ENCODE data around the gene KIAA0825. TPM values are rescaled to one million over a fixed set of nuclear protein-coding genes. Genes with fewer than 3 reads are reported as not detected.

The KIAA0825 gene
- total RNA-seq, 2 experiments from 2014 or later, result 0.68 to 0.69 TPM

GRCh38 chr5:94562327-94562971 is 56.0 kb downstream of the KIAA0825 start:
- Mint-ChIP-seq H3K27ac (no peak overlapping the region), H3K27me3 (no peaks in the 10 kb centered on the region), H3K9me3 (no peaks in the 10 kb centered on the region), H3K4me3 (no peak overlapping the region), H3K36me3 (no peaks in the 10 kb centered on the region), H3K4me1 (ENCODE audit: low read depth) (no peaks in the 10 kb centered on the region)
- intact Hi-C loops (cut with micrococcal nuclease), result no loop called here
- ChIA-PET POLR2A (no interaction called here), CTCF (interaction anchor here (0.9 kb wide), 1 partner anchor 176 kb away, joined by 3 read pairs; no protein-coding TSS in a partner anchor)
- DNase-seq, result no peak

- Mint-ChIP-seq H3K36me3 (no peaks in the 10 kb centered on the region), H3K27me3 (no peaks in the 10 kb centered on the region), H3K27ac (no peak overlapping the region), H3K9me3 (no peaks in the 10 kb centered on the region), H3K4me1 (ENCODE audit: low read depth) (no peaks in the 10 kb centered on the region), H3K4me3 (no peak overlapping the region)
- ChIA-PET POLR2A (no interaction called here), CTCF (interaction anchor here (1.6 kb wide), 1 partner anchor 180 kb away, joined by 3 read pairs; no protein-coding TSS in a partner anchor)
- DNase-seq, result no peak
- intact Hi-C loops (cut with micrococcal nuclease), result no loop called here
Measured at GRCh38 chr5:94558028-94558427, 60.4 kb downstream of the KIAA0825 start.

- H3K4me3 Mint-ChIP-seq, result no peak overlapping the region
- DNase-seq, result no peak
- H3K27ac Mint-ChIP-seq, result no peak overlapping the region
- peaks cover 19% of the 10 kb centered on the region for H3K9me3 Mint-ChIP-seq
- no peaks in the 10 kb centered on the region for H3K4me1 Mint-ChIP-seq (ENCODE audit: low read depth)
- intact Hi-C loops (cut with micrococcal nuclease), result no loop called here
- peaks cover 9% of the 10 kb centered on the region for H3K36me3 Mint-ChIP-seq
- ChIA-PET POLR2A (no interaction called here), CTCF (interaction anchor here (0.5 to 1.8 kb wide), 2 partner anchors 140 to 186 kb away, joined by 3 to 4 read pairs; no protein-coding TSS in a partner anchor)
- H3K27me3 Mint-ChIP-seq, result no peaks in the 10 kb centered on the region
Measured at GRCh38 chr5:94551858-94552257, 66.5 kb downstream of the KIAA0825 start.

- intact Hi-C loops (cut with micrococcal nuclease), result no loop called here
- no peak overlapping the region for H3K27ac Mint-ChIP-seq
- DNase-seq, result no peak
- H3K4me3 Mint-ChIP-seq, result no peak overlapping the region
- H3K4me1 Mint-ChIP-seq (ENCODE audit: low read depth), result no peaks in the 10 kb centered on the region
- ChIA-PET CTCF (no interaction called here), POLR2A (no interaction called here)
- H3K27me3 Mint-ChIP-seq, result no peaks in the 10 kb centered on the region
- H3K36me3 Mint-ChIP-seq, result peaks cover 13% of the 10 kb centered on the region
- peaks cover 21% of the 10 kb centered on the region for H3K9me3 Mint-ChIP-seq
Measured at GRCh38 chr5:94545870-94546625, 72.4 kb downstream of the KIAA0825 start.

GRCh38 chr5:94544875-94545547 is 73.4 kb downstream of the KIAA0825 start:
- Mint-ChIP-seq H3K27ac (no peak overlapping the region), H3K36me3 (peaks cover 11% of the 10 kb centered on the region), H3K9me3 (peaks cover 22% of the 10 kb centered on the region), H3K27me3 (no peaks in the 10 kb centered on the region), H3K4me3 (no peak overlapping the region), H3K4me1 (ENCODE audit: low read depth) (no peaks in the 10 kb centered on the region)
- DNase-seq, result no peak
- POLR2A ChIA-PET, result no interaction called here
- CTCF ChIA-PET, result no interaction called here
- intact Hi-C loops (cut with micrococcal nuclease), result no loop called here

GRCh38 chr5:94544031-94544650 is 74.3 kb downstream of the KIAA0825 start:
- intact Hi-C loops (cut with micrococcal nuclease), result no loop called here
- H3K36me3 Mint-ChIP-seq, result peaks cover 7% of the 10 kb centered on the region
- H3K4me1 Mint-ChIP-seq (ENCODE audit: low read depth), result no peaks in the 10 kb centered on the region
- H3K27me3 Mint-ChIP-seq, result no peaks in the 10 kb centered on the region
- no peak for DNase-seq
- no peak overlapping the region for H3K27ac Mint-ChIP-seq
- CTCF ChIA-PET, result no interaction called here
- H3K4me3 Mint-ChIP-seq, result no peak overlapping the region
- H3K9me3 Mint-ChIP-seq, result peaks cover 20% of the 10 kb centered on the region
- POLR2A ChIA-PET, result no interaction called here

GRCh38 chr5:94540856-94541494 is 77.4 kb downstream of the KIAA0825 start:
- H3K27me3 Mint-ChIP-seq, result no peaks in the 10 kb centered on the region
- H3K4me3 Mint-ChIP-seq, result no peak overlapping the region
- H3K27ac Mint-ChIP-seq, result no peak overlapping the region
- H3K4me1 Mint-ChIP-seq (ENCODE audit: low read depth), result no peaks in the 10 kb centered on the region
- peaks cover 7% of the 10 kb centered on the region for H3K36me3 Mint-ChIP-seq
- intact Hi-C loops (cut with micrococcal nuclease), result no loop called here
- H3K9me3 Mint-ChIP-seq, result peaks cover 20% of the 10 kb centered on the region
- ChIA-PET POLR2A (no interaction called here), CTCF (no interaction called here)
- no peak for DNase-seq

GRCh38 chr5:94538260-94538659 is 80.1 kb downstream of the KIAA0825 start:
- Mint-ChIP-seq H3K4me1 (ENCODE audit: low read depth) (no peaks in the 10 kb centered on the region), H3K9me3 (peaks cover 20% of the 10 kb centered on the region), H3K27ac (no peak overlapping the region), H3K36me3 (peaks cover 7% of the 10 kb centered on the region), H3K27me3 (no peaks in the 10 kb centered on the region), H3K4me3 (no peak overlapping the region)
- DNase-seq, result no peak
- intact Hi-C loops (cut with micrococcal nuclease), result no loop called here
- POLR2A ChIA-PET, result no interaction called here
- CTCF ChIA-PET, result interaction anchor here (0.7 to 1.4 kb wide), 3 partner anchors 11 to 199 kb away, joined by 3 to 5 read pairs (median 3); no protein-coding TSS in a partner anchor

- Mint-ChIP-seq H3K9me3 (no peaks in the 10 kb centered on the region), H3K27me3 (no peaks in the 10 kb centered on the region), H3K36me3 (no peaks in the 10 kb centered on the region), H3K4me3 (no peak overlapping the region), H3K4me1 (ENCODE audit: low read depth) (no peaks in the 10 kb centered on the region), H3K27ac (no peak overlapping the region)
- intact Hi-C loops (cut with micrococcal nuclease), result no loop called here
- POLR2A ChIA-PET, result no interaction called here
- CTCF ChIA-PET, result interaction anchor here (0.8 to 1.3 kb wide), 4 partner anchors 12 to 323 kb away, joined by 3 to 5 read pairs (median 4); no protein-coding TSS in a partner anchor
- DNase-seq, result no peak
Measured at GRCh38 chr5:94526706-94527105, 91.7 kb downstream of the KIAA0825 start.

GRCh38 chr5:94524841-94525697 is 93.3 kb downstream of the KIAA0825 start:
- Mint-ChIP-seq H3K27ac (no peak overlapping the region), H3K4me3 (no peak overlapping the region), H3K36me3 (no peaks in the 10 kb centered on the region), H3K9me3 (no peaks in the 10 kb centered on the region), H3K4me1 (ENCODE audit: low read depth) (no peaks in the 10 kb centered on the region), H3K27me3 (no peaks in the 10 kb centered on the region)
- intact Hi-C loops (cut with micrococcal nuclease), result loop anchor here (1.0 to 2.0 kb wide), 6 partner anchors 94 to 384 kb away; partner anchors contain the start of genes KIAA0825 and SLF1
- ChIA-PET CTCF (interaction anchor here (0.5 to 2.9 kb wide), 13 partner anchors 10 to 286 kb away, joined by 3 to 55 read pairs (median 4); partner anchors contain the start of genes KIAA0825 and SLF1), POLR2A (no interaction called here)
- DNase-seq, result peak; percentile 12

- Mint-ChIP-seq H3K4me1 (ENCODE audit: low read depth) (no peaks in the 10 kb centered on the region), H3K36me3 (no peaks in the 10 kb centered on the region), H3K27me3 (no peaks in the 10 kb centered on the region), H3K4me3 (no peak overlapping the region), H3K27ac (no peak overlapping the region), H3K9me3 (no peaks in the 10 kb centered on the region)
- CTCF ChIA-PET, result interaction anchor here (1.8 to 2.9 kb wide), 3 partner anchors 8 to 327 kb away, joined by 4 to 55 read pairs (median 10); no protein-coding TSS in a partner anchor
- POLR2A ChIA-PET, result no interaction called here
- intact Hi-C loops (cut with micrococcal nuclease), result no loop called here
- DNase-seq, result no peak
Measured at GRCh38 chr5:94523018-94523417, 95.4 kb downstream of the KIAA0825 start.

All from activated CD4-positive, alpha-beta memory T cell treated with anti-CD3 and anti-CD28 coated beads for 36 hours (primary cell).